SIG-M5 treated with dmso at 0.1 percent for 504 hours (cell line): Measurements from ENCODE around the gene PPP1R36.
A peak's percentile ranks its signal among the peaks of the same experiment; 100 is the strongest.

ENCODE experiments used
- DNase-seq: peaks from one replicate; lab custom pipeline; 2025; ENCODE audit not compliant: unreplicated experiment; lab: John Stamatoyannopoulos, UW

The PPP1R36 gene, protein sequence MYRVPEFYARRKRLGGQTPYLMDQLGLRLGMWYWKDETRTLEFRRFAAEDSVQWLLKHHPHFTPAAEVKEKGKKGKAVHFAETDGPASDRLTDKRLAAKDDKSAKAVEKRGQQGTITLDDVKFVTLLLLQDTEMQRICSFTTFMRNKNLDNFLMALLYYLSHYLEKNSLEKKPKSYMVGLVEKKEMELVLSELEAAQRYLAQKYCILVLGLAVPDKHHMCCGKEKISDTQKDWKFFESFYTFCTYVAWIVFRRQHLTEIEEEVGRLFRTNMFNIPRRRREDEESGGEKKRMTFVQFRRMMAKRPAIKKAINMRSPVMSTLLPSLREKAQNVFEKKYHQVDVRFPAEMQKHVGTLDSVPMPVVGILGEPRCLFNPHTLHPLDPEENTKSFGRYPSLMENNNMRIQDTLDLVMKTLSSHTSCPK

DNA sequence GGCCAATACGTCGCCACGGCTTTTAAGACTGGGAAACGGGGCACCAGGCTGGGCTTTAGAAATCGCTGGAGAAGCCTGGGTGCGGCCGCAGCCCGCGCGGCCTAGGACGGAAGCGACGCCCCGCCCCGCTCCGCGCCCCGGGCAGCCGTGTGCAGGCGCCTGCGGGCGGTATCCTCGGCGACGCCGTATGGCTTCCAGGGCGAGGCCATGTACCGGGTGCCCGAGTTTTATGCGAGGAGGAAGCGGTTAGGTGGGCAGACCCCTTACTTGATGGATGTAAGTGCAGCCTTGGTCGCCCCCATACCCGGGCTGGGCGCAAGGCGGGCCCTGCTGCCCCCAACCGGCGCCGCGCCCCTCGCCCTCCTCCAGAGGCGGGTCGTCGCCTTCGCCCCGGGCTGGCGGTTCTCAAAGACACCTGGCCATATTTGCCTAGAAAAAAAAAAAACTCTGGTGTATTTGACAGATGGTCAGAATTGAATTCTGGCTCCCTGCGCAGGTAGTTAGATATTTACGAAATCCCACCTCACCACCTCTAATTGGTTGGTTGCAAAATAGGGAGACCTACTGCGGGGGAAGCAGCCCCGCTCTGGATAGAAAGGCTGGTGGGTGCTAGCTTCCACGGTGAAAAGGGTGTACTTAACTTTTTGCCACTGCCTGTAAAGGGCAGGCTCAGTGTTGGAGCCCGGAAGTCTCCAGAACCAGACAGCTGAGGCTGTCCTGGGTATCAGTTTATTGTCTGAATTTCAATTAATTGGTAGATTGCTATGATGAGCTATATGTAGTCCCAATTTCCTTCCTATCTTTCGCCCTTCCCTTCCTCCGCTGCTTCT is at the start of gene PPP1R36:
Gene PPP1R36 (plus strand): TSS at position 171 of the 830 bp plus-strand sequence. CDS start 37 bp downstream, at position 208.
- peak; percentile 13 for DNase-seq

DNA sequence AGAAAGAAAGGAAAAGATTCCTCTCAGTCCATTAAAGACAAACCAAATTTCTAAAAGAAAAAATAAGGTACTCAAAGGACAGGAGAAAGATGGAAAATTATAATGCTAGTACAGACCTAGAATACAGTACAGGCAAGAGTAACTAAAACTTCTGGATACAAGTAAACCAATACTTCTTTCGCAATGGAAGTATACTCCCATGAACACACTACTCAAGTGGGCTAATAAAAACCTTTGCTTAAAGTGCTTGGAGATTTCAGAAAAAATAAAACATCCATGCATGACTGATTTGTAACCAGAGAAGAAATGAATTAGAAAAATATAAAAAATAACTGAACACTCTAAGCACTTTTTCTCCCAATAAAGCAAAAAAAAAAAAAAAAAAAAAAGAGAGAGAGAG is 49.7 kb upstream of the PPP1R36 start:
- DNase-seq: no peak

DNA sequence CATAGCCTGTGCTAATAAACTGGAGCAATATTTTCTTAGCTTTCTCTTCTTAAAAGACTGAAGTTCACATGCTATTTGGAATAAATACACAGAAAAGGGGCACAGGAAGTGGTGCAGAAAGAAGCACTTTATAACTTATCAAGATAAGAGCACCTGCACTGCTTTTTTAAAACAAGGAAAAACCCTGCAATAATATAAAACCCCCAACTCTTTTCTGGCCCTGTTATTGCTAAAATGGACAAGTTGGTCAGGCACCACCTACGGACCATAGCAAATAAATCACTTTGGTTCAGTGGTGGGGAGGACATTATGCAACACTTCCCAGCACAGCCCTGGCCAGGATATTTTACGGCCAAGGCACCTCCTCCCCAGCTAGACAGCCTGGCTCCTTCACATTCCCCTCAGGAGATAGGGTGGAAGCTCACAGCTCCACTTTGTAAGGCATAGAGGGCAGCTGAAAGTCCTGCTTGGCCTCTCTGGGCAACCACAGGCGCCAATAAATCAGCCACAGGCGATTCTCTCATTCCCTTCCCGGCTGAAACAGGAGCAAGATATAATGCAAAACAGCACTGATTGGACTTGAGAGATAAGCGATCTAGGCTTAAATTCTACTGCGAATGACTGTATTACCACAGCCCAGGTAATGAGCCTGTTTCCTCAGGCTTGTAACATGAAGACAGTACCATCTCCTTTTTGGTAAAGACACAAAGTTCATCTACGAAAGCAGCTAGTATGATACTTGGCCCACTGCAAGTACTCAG is 48.2 kb upstream of the PPP1R36 start:
- no peak for DNase-seq

DNA sequence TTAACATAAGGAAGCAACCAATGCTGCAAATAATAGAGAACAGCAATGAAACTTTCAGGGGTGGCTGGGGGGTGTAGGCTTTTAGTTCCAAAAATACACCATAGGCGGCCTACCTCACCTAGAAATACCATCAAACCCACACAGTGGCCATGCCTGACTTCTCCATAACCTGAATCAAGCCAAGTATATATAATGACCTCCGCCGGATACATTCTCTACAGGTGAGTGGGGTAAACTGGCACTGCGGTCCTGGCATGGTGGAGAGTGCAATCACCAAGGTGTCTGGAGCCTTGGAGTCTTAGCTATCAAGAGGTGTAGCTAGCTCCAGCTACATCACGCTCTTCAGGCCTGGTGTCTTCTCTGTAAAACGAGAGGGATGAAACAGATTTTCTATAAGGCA is 47.3 kb upstream of the PPP1R36 start:
- no peak for DNase-seq

DNA sequence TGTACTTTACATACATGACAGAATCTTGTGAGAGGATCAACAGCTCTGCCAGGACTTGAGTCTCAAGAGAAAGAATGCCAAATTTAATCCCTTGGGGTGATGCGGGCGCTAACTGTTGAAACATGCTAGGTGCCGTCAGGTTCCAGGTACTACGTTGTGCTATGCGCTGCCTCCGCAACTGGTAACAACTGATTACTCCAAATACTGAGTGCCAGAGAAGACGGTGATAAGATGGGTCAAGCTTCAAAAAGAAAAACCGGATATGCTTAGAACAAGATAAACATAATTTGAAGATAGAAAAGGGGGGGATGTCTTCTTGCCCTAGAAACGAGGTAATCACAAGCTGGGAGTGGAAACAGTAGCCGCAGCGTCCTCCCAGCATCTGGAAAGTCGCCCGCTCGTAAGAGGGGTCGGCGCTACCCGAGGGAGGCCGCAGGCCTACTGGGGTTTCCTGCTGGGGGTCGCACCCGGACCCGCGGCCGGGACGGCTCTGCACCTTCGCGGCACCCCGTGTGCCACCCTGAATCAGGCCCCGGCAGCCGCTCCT is 46.8 kb upstream of the PPP1R36 start:
- DNase-seq: no peak

DNA sequence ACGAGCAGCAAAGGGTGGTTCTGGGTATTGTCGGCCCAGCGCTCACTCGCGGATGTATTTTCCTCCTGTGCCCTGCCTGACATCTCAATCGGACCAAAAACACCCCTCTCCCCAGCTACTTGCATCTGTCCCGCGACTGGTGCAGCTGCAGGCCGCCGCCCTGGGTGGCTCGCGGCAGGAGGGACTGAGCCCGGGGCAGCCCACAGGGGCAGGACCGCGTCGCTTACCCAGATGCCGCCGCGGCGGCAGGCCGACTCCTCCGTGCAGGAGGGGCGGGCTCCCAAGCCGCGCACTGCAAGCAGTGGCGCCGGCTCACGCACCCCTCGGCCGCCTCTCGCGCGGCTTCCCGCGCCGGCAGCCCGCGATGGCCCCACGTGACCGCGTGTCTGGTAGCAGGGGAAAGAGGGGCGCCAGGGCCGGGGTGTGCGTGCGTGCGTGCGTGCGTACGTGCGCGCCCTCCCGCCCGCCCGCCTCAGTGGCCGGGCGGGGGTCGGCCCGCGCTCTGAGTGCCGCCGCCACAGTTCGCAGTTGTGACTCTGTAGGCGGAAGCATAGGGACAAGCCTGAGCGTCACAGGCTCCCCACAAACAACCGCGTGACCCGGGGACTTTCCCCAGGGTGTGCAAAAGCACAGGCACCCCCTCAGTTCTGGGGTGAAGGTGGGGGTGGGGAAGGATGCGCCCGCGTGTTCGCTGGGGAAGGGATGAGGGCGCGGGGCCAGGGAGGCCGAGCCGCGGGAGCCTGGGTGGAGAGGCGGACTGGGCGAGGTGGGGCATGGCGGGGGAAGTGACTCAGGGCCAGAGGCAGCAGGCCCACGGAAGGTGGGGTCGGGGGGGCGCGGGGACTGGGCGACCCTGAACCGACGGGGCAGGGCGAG is 46.1 kb upstream of the PPP1R36 start, which contains the start of gene ZBTB25:
Gene ZBTB25 (minus strand): TSS at position 405 of the 876 bp plus-strand sequence. CDS start 13,305 bp downstream, outside the sequence.
- peak; percentile 90 for DNase-seq

DNA sequence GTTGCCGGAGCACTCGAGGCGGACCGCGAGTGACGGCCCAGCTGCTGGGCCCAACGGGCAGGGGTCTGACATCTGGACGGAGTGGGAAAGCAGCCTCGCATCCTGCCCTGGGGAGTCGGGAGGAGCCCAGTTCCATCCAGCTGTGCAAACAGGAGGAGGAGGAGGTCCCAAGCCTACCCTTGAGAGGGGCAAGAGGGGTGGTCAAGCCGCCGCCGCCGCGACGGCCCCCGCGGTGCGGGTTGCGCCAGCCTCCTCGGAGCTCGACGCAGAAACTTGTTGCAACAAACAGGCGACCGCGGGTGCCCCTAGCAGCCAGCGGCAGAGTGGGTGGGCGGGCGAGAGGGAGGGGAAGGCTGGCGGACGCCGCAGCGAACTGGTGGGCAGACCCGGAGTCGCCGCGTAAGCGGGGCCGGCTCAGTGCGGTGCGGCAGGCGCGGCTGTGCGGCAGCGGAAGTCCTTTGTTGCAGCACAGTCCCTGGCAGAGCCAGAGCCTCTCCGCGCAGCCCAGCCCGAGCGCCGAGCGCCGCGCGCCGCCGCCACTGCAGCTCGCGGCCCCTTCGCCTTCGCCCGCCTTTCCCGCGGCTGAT is 45.4 kb upstream of the PPP1R36 start, which contains the start of gene ZBTB1:
Gene ZBTB1 (plus strand): TSS at position 461 of the 587 bp plus-strand sequence. CDS start 16,735 bp downstream, outside the sequence.
- peak; percentile 82 for DNase-seq

DNA sequence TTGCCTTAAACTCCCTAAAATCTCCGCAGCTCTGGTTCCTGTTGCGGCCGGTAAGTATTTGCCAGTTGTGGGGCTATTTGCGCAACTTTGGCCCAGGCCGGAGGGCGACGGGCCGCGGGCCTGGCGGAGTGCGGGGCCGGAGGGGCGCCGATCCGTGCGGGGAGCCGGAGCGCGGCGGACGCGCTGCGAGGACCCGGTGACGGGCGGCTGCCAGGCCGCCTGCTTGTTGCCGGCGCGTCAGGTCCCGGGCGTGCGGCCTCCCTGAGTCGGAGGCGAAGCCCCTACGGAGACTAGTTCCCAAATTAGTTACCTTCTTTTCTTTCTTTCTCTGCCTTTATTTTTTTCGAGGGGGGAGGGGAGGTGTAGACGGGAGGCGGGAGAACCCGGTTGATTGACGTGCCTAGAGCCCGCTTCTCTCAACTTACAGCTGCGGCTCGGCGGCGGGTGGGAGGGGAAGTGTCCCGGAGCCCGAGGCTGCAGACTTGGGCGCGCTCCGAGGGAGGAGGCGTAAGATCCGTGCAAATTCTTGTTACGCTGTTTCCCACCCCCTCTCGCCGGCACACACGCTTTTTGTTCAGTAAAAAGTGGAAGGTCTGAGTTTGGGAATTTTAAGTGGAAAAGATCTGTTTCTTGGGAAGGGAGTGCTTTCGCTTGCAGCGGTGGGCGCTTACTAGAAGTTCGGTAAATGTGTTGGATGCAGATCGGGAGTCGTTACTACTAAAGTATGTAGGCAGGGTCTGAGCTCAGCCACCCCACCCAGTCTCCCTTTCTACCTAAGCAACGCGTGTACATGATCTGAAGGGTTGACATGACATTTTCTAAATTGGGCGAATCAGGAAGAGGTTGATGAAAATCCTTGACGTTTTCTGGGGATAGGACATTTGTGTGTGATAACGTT is 44.6 kb upstream of the PPP1R36 start:
- DNase-seq: peak; percentile 88

DNA sequence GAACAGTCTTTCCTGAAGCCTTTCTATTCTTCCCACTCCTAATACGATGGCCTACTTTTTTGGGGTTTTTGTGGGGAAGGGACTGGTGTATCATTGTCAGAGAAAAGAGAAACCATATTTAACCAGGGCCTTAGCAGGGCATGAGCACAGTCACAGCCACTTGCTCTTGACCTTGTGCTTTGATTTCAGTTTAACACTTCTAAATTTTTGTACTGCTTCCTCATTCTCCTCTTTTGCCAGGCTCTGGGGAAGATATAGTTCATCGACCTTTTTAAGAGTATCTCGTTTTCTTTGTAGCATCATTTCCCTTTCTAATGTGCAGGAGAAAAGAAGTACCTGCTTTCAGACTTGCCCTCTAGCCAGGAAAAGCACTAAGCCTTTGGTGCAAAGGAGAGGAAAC is 43.0 kb upstream of the PPP1R36 start:
- no peak for DNase-seq

DNA sequence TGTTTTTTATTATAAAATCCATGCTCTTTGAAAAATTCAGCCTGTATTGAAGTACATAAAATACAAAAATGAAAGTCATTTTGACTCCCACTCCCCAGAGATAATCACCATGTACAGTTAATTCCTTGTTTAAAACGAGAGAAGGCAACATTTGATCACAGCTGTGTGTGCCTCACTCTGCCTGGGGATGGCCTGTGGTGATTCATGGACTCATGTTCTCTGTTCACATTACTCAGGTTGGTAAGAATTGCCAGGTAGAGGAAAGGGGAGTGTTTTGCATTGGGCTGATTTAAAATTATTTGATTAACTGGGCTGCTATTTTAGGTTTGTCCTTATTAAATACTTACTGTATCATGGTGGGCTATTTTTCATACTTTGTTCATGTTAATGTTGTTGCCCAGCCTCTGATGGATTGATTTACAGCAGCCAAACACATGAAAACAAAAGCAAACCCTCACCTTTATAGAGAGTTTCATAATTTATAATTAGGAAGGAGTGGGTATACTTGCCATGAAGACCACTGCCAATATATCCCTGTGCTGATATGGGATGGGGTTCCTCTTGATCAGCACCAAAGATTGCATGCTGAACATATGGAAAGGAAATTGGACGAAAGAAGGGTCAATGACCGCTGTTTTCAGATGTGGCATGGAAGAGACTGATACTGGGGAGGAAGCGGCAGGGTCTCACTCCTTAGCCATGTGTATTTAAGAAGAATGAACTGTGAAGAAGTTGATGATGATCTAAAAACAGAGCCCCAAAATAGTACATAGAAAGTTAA is 42.2 kb upstream of the PPP1R36 start:
- DNase-seq: no peak

DNA sequence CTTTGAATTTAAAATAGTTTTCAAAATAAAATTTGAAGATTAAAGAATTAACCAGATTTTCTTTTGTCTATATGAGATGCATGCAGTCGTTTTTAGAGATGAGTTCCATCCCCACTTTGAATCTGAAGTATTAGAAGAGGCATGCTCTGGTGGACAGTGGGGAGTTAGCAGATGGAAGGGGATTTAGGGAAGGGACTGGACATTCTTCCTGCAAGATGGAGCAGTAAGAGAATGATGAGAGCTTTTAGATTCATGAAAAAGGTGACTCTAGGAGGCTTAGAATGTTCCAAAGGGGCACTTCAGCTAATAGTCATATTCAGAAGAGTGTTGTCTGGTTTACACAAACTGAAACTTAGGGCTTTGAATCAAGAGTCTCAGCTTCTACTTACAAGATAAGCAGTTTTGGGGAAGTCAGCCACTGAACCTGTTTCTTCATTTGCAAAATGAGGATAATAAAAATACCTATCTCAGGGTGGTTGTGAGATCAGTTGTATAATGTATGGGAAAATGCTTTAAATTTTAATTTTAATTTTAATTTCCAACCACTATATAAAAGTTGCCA is 41.5 kb upstream of the PPP1R36 start:
- peak; percentile 12 for DNase-seq

DNA sequence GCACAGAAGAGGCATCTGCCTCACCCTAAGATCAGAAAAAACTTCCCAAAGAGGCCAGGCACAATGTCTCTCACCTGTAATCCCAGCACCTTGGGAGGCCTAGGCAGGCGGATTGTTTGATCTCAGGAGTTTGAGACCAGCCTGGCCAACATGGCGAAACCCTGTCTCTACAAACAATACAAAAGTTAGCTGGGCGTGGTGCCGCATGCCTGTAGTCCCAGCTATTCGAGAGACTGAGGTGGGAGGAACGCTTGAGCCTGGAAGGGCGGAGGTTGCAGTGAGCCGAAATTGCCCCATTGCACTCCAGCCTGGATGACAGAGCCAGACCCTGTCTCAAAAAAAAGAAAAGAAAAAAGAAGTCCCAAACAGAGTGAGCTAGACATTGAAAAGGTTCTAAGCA is 40.7 kb upstream of the PPP1R36 start:
- no peak for DNase-seq

DNA sequence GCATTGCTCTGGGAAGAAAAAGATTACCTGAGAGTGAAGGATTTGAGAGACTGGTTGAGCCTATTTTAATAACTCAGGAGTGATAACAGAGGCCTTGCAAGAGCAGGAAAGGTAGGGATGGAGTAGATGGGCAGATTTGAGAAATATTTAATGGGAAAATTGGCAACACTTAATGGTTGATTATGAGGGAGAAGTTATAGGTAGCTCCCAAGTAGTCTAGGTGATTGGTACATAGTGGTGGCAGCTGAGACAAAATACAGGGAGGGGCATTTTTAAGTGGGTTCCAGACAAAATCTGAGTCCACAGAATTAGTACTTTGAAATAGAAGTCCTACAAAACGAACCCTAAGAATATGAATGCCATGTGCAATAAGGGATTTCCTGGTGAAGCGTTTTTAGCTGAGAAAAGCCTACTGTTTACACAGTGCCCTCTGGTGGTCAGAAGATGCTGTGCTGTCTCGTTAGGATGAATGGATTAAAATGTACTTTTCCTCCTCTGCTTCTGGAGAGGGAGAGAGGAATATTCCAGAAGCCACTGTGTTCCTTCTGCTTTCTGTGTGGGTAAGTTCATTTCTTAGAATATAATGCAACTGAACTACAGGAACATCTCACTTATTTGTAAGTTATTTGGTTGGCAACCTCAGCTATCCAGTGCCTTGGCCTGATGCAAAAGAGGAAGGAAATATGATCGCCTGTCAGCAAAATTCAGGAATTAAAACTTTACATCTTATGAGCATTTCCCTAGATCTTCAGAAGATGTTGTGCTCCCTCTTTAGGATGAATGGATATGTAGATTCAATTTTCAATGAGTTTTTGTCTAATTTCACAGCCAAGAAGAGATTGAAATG is 38.7 kb upstream of the PPP1R36 start:
- peak; percentile 60 for DNase-seq

DNA sequence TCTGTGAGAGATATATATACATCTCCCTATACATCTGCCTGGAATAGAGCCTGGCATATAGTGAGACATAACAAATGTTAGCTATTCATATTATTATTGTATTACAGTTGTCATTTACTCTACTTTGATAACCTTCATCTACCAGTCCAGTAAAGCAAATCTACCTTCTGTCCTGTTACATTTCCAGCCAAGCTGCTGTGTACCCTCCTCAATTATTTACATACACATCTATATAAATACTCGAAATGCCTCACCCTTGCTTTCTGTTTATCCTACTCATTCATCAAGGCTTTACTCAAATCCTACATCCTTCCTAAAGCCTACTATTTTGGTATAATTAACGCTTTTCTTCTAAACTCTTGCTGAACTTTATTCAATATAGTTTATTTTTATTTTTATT is 36.5 kb upstream of the PPP1R36 start:
- DNase-seq: no peak

DNA sequence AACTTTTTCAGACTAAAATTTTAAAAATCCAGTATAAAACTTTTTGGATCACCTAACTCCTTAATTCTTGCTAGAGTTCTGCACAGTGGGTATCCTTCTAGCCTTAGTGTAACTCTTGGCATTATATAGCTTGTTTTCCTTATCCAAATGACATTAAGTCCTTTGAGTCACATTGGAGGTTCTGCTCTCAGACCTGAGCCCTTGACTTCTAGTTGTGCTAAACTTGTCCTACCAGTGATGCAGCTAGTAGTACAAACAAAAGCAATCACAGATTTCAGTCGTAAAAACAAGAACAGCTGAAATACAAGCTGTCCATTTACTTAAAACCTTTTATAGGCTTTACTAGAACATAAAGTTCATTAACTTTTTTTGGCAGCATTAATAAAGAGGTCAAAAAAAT is 34.7 kb upstream of the PPP1R36 start:
- peak; percentile 46 for DNase-seq

DNA sequence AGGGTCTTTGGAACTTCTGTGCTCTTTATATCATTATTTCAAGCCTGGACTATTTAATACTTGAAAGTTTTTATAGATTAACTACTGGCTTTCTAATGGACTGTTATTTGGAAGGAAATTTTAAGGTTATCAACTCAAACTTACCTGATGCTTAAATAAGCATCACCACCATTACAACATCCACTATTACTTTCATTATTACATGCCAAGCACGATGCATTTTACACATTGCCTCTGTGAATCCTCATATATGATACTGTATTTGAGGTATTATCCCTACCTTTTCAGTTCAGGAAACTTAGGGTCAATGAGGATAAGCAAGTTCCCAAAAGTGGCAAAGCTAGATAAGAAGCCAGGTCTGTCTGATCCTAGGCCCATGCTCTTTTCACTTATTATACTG is 32.8 kb upstream of the PPP1R36 start:
- no peak for DNase-seq
